ENCODE measurements around the gene GSG1L.

The GSG1L gene

DNA sequence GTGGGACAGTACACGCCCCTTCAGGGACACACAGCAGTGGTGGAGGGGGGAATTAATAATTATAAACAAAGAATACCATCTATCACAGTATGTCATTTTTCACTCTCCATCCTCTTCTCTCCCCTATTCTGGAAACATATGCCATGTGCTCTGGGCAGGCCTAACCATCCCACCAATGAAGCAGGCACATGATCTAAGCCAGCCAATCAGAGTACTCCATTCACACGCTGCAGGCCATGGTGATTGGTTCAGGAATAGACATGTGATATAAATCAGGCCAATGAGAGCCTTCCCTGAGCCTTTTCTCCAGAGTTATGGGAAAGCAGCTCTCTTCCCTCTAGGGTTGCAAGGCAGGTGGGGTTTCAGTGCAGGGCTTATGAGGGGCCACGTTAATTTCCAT, 36.5 kb downstream of the GSG1L start:
- in situ Hi-C loops (cut with MboI; ENCODE audit: low sequenced_read_pairs), result no loop called here

DNA sequence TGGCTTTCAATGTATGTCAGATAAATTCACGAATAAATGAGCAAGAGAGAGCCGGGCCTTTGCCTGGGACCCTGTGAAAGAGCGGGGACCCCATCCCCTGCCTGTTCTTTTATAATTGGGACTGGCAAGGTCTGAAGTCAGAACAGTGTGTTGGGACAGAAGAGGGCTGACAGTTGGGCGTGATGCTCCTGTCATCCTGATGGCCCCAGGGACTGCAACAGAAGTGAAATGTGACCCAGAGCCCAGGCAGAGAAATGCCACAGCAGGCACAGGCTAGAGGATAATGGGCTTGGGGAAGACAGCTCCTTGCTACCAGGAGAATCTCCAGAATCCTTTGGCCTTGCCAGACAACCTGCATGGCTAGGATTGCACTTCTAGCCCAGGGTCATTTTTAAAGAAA, 37.9 kb downstream of the GSG1L start:
- in situ Hi-C loops (cut with MboI; ENCODE audit: low sequenced_read_pairs), result no loop called here

DNA sequence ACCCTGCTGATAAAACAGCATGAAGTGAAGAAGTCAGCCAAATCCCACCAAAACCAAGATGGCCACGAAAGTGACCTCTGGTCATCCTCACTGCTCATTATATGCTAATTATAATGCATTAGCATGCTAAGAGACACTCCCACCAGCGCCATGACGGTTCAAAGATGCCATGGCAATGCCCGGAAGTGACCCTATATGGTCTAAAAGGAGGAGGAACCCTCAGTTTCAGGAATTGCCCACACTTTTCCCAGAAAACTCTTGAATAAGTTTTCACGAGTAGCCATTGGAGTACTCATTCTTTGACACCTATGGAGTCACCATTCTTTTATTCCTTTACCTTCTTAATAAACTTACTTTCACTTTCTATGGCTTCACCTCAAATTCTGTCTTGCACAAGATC, 44.3 kb downstream of the GSG1L start:
- in situ Hi-C loops (cut with MboI; ENCODE audit: low sequenced_read_pairs), result no loop called here

DNA sequence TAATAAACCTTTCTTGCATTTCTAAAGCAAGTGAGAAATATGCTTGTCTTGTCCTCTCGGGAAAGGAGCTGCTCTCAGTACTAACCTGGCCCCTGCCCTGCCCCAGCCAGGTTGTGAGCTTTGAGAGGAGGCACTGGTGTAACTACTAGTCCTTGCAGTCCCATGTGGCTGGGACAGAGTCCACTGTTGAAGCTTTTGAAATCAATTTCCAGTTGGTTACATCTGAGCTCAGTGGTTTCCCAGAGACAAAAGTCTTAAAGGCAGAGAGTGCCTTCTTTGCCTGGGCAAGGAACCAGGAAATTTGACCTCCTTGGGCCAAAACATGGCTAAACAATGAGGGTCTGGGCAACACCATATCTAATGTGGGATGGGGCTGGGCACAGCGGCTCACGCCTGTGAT, 48.7 kb downstream of the GSG1L start:
- in situ Hi-C loops (cut with MboI; ENCODE audit: low sequenced_read_pairs), result no loop called here

DNA sequence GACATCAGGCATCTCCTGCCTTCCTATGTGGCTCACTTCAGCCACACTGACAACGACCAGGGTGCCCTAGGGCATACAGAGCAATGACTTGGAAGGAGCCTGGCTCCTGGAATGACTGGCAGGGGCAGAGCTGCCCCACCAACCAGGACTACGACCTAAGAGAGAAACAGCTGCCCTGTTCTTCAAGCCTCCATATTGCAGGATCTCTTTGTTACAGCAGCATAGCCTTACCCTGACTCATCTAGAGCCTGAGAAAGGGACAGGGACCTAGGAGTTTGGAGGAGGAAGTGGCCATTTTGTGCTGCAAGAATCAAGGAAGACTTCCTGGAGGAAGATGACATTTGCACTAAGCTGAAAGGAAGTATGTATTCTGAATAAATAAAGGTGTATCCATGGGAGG, 49.6 kb downstream of the GSG1L start:
- in situ Hi-C loops (cut with MboI; ENCODE audit: low sequenced_read_pairs), result no loop called here

DNA sequence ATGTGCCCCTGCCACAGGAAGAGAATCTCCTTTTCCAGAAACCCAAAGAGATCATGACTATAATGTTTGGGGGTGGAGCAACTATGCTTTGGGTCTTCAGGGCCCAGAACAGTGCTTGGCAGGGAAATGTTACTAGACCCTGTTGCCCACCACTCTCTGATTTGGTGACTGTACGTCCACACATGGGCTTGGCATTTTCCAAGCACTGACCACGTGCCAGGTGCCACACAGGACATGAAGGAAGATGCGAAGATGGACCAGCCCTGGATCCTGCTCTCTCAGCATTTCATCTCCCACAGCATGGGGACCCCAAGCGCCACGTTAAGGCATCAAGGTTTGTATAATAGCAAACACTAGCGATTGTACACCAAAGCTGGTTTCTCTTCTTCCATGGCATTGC, 50.1 kb downstream of the GSG1L start:
- in situ Hi-C loops (cut with MboI; ENCODE audit: low sequenced_read_pairs), result no loop called here

DNA sequence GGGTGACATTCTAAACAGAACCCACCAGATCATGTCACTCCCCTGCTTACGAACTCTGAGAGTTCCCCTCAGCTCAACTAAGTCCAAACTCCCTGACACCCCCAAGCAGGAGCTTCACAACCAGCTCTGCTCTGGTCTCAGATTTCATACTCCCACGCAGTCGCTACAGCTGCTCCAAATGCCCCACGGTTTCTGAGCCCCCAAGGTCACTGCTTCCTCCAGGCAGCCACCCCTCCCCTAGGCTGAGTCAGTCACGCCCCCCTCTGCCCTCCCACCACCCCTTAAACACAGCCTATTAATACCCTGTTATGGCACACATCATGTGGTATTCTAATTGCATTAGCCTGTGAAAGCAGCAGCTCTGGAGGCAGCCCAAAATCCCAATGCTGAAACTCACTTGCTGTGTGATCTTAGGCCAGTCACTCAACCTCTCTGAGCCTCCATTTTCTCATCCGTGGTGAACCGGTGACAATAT, 51.5 kb downstream of the GSG1L start:
- in situ Hi-C loops (cut with MboI; ENCODE audit: low sequenced_read_pairs), result no loop called here

DNA sequence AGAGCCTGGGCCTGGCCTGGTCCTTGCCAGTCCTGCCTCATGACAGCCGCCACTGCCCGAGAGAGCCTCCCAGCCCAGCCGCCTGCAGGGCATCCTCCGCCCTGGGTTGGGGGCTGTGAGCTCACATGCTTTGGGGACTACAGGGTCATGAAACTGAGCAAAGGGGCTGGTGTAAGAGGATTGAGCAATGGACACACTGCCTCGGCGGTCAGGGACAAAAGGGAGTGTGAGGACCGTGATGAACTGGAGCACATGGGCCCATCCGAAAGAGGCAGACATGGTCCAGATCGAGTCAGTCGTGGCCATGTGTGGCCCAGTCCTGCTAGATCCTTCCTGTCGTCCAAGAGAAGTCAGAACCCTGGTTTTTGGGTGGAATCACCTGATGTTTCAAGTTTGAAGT, 52.3 kb downstream of the GSG1L start:
- in situ Hi-C loops (cut with MboI; ENCODE audit: low sequenced_read_pairs), result no loop called here

DNA sequence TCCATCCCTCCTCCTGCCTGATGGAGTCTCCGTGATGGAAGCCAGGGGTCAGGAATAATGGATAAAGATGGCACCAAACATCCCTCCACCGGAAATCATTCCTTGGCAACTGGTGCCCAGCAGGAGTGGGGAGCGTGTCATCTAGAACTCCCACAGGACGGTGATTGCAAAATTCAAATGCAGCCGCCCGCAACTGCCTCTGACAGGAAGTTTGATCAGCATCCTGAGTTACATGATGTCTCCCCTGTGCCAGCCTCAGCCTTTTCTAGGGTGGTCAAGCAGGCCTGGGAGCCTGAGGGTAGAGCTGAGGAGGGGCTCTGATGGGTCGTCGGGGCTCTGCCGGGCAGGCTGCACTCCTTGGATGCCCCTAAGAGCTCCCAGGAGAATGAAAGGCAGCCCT, 52.8 kb downstream of the GSG1L start:
- in situ Hi-C loops (cut with MboI; ENCODE audit: low sequenced_read_pairs), result no loop called here

DNA sequence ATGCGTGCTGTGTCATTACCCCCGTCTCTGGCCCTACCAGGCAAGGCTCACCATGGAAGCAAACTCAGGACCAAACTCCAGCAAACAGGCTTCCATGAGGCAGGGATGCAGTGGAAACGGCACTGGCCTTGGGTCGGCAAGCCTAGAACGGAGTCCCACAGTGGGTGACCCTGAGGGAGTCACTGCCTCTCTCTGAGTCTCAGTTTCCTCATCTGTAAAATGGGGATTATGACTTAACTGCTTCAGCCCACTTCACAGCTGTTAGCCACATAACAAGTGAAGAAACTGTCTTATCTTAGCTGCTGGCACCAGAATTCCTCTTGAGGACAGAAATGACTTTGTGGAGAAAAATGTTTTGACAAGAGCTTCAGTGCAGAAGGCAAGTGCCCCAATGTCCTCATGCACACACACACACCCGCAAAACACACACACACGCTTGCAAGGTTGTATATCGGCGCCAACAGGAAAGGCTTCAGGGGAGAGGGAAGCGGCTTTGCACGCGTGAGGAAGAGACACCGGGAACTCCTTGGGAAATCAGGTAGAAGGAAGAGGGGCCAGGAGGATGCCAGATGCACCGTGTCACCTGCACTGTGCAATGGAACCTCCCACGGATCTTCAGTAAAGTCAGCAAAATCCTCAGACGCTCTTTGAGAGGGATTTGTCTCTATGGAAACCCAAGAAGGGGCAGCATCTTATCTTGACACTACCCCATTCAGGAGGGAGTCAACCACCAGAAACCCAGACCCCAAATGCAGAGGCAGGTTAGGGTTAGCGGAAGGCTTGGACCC, 53.7 kb downstream of the GSG1L start:
- in situ Hi-C loops (cut with MboI; ENCODE audit: low sequenced_read_pairs), result no loop called here

DNA sequence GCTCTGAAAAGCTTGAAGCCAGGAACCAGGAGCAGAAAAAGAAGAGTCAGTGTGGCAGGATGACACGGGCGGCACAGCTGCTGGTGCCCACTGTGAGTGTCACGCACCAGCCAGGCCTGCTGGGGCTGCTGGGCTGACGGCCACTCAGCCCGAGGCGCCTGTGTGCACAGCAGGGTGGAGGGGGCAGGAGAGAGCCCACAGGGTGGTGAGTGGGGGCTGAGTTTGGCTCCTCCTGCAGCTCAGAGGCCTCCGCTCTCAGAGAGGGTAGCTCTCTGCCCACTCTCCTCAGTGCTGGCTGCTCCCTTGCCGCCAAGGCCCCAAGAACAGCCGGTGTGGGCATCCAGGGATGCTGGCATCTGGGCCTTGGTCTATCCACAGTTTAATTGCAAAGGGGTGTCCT, 59.6 kb downstream of the GSG1L start:
- in situ Hi-C loops (cut with MboI; ENCODE audit: low sequenced_read_pairs), result no loop called here

DNA sequence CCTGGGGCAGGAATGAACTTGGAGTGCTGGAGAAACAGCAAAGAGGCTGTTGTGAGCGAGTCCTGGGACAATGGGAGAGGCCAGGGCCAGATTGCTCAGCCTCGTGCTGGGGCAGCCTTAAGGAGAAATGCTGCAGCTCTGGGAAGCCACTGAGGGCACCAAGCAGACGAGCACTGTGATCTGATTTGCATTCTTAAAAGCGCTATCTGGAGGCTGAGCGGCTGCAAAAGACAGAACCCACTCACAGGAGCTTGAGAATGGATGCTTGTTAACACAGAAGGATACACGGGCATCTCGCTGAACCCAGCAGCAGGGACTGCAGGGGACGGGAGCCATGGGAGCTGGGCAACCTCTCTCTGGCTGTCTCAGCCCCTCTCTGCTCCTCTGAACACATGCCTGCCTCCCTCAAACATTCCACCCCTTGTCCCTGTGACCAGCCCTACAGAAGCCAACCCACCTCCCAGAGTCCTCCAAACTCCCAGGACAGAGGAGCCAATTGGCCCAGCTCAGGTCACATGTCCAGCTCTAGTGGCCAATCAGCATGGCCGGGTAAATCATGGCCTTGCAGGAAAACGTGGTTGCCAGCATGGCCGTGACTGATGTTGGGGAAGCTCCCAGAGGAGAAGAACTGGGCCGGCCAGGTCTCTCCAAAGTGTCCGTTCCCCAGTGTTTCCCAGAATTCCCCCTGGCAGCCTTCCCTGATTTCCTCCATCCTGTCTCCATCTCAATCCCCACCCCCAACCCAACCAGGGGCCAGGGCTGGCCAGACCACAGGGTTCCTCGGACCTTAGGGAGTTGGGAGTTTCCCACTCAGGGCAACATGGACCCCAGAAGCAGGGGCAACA, 60.3 kb downstream of the GSG1L start:
- in situ Hi-C loops (cut with MboI; ENCODE audit: low sequenced_read_pairs), result no loop called here

DNA sequence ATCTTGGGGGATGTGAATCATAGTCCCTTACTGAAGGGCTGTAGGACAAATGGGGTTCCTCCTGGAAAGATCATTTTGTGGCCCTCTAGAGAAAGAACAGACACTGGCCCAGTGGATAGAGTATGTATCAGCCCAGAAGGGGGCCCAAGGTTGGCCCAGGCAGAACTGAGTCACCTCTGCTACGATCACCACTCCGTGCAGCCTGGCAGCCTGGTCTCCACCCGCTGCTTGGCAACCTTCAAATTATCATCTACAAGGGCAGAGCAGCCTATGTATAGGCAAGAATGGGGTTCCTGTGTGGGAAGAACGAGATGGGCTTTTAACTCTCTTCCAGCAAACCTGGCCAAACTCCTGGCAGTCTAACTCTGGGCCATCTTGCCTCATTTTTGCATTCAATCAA, 61.9 kb downstream of the GSG1L start:
- in situ Hi-C loops (cut with MboI; ENCODE audit: low sequenced_read_pairs), result no loop called here

DNA sequence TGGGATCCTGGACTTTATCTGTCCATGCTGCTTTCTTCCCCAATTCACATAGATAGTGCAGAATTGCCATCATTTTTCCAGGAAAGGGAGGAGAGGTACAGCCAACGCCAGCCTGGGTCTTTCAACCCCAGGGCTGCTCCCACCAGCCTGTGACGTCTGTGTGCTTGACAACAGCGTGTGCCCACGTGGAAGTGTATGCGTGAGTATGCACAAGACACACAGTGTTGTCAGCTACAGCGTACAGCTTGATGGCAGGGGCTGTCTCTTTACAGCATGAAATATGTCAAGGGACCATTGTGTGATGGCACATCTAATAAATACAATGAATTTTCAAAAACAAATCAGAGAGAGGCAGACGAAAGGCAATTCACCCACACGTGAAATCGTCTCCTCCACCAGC, 62.3 kb downstream of the GSG1L start:
- in situ Hi-C loops (cut with MboI; ENCODE audit: low sequenced_read_pairs), result no loop called here

DNA sequence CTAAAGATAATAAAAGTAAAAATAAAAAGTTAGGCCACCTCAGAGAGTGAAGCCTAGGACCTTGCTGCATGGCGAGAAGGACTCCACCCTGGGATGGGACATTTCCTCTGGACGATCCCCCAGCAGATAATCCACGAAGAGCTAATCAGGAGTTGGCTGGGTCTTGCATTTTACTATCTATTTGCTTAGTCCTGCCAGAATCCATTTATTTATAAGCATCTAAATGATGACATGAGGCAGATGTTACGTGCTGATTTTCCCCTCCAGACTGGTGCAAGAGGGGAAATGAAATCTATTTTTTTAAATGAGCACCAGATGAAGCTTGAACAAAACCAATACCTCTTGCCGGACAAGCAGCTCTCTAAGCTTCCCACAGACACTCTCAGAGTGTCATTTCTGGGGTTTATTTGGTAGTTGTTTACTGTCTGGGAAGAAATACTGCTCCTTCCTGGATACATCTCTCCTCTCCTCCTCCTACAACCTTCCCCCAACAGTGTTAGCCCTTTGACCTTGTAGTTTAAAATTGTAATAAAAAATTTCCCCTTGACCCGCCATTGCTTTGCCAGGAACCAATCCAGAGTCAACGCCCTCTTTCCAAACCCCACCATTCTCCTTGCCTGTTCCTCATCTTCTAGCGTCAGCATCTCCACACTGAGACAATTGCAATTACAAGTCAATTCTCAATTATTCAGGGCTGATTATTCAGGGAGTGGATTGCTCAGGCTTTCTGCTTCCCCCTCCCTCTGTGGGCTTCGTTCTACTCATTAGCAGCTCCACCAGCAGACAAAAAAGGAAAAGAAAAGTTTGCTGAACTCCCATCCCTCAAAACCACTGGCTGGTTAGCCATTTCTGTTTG, 63.0 kb downstream of the GSG1L start:
- in situ Hi-C loops (cut with MboI; ENCODE audit: low sequenced_read_pairs), result no loop called here

DNA sequence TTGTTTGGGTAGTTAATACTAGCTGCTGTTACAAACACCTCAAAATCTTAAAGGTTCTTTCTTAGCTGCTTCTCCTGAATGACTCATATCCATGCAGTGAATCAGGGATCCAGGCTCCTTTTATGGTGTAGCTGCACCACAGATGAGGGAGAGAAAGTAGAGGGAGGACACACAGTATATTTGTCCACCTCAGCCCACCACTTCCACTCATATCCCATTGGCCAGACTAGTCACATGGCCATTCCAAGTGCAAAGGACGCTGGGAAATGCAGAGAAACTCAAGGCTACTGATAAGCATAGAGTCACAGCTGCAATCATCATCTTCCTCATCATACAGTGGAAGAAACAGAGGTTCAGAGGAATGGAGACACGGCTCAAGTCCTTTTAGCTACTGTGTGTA, 63.8 kb downstream of the GSG1L start:
- in situ Hi-C loops (cut with MboI; ENCODE audit: low sequenced_read_pairs), result loop anchor here (25.0 kb wide), 1 partner anchor 238 kb away; no protein-coding TSS in a partner anchor

DNA sequence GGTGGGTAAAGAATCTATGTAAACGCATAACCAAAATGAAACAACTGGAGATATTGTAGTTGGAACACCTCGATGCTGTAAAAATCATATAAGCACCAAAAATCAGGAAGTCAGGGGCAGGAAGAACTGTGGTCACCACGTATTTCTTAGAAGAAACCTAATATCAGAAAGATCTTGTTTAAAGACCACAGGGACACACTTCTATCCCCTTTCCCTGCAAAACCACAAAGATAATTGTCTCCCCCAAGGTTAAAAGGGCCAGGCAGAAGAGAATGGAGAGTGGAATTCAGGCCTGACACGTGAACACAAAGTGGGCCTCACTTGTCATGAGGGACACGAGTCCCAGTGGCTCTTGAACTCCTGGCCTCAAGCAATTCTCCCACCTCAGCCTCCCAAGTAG, 68.1 kb downstream of the GSG1L start:
- in situ Hi-C loops (cut with MboI; ENCODE audit: low sequenced_read_pairs), result loop anchor here (25.0 kb wide), 1 partner anchor 242 kb away; no protein-coding TSS in a partner anchor

DNA sequence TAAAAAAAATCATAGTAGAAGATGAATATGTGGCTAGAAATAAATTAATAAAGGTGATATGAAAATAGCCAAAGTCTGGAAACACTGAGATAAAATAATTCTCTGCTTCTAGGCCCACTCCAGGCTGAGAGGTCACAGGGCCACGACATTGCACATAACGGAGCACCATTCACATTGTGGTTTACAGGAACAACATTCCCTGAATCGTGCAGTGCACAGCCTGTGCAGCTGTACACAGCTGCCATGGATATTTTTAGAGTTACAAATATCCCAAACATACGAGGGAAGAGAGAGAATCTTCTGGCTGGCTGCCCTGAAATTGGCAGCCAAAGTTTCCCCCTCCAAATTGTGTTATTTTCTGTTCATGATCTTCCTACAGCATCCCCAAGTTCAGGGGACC, 68.8 kb downstream of the GSG1L start:
- in situ Hi-C loops (cut with MboI; ENCODE audit: low sequenced_read_pairs), result loop anchor here (25.0 kb wide), 1 partner anchor 243 kb away; no protein-coding TSS in a partner anchor

DNA sequence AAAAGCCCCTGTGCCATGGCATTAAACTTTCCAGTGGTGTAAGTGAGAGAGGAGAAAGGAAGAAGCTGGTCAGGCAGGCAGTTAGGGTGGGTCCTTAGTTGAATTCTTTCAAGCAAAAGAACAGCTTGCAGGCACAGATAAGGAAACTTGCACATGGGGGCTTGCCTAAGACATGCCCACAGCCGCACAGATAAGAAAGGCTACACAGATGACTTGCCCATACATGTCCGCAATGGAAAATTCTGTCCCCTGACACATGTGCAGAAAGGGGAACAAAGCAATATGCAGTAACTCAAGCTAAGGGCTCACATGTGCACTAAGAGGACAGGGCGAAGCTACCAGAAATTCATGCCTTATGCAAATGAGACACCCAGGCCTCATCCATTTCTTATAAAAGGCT, 69.9 kb downstream of the GSG1L start:
- in situ Hi-C loops (cut with MboI; ENCODE audit: low sequenced_read_pairs), result loop anchor here (25.0 kb wide), 1 partner anchor 244 kb away; no protein-coding TSS in a partner anchor

DNA sequence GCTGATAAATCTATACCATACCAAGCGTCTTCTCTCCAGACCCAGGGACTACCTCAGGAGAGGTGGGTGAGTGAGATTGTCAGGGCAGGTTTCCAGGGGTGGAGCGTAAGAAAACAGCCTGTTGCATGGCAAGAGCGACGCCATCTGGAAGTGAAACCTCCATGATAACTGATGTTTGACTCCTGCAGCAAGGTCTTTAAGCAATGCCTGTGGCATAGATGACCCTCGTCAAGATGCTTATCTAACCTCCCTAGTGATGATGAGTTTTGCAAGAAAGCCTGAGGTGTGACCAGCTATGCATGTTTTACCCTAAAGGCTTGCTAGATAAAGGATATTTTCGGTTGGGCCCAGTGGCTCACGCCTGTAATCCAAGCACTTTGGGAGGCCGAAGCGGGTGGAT, 71.6 kb downstream of the GSG1L start:
- in situ Hi-C loops (cut with MboI; ENCODE audit: low sequenced_read_pairs), result loop anchor here (25.0 kb wide), 1 partner anchor 245 kb away; no protein-coding TSS in a partner anchor

DNA sequence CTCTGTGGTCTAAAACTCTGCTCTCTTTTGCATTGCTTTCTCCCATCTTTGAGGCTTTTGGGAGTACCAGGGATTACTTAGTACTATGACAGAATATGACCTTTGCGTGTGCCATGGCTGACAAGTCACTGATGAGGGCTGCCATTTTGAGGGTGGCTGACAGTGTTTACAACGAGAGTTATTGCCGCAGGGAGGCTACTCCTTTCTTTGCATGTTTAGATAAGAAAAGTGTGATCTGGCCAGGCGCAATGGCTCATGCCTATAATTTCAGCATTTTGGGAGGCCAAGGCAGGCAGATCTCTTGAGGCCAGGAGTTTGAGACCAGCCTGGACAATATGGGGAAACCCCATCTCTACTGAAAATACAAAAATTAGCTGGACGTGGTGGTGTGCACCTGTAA, 77.5 kb downstream of the GSG1L start:
- in situ Hi-C loops (cut with MboI; ENCODE audit: low sequenced_read_pairs), result loop anchor here (25.0 kb wide), 1 partner anchor 251 kb away; no protein-coding TSS in a partner anchor

All from HL-60/S4 (cell line).